ENCODE measurements around the gene IGFL4. TPM values are rescaled to one million over a fixed set of nuclear protein-coding genes. Genes with fewer than 3 reads are reported as not detected.

IGFL4 gene
- total RNA-seq, 1 experiment from 2014 or later = not detected

Small RNAs within 50 kb of the gene (small RNA-seq; reads per million reads assigned to genes)
- gene MIR769 = 174 reads per million, percentile 99 among the genes with 10 or more reads in this experiment

Other genes starting within 250 kb of the IGFL4 start
- gene DMWD, start 248.2 kb downstream of the IGFL4 start, total RNA-seq (2014; rRNA removed; shearing (Covaris generic); ENCODE audit: low replicate concordance) = 37.8 and 61.3 TPM in 2 replicates
- gene RSPH6A, start 225.7 kb downstream of the IGFL4 start, total RNA-seq (2014; rRNA removed; shearing (Covaris generic); ENCODE audit: low replicate concordance) = 0.25 TPM in 1 of 2 replicates, not detected in the other
- 28.3 and 75.2 TPM in 2 replicates for gene SYMPK, start 177.9 kb downstream of the IGFL4 start, total RNA-seq (2014; rRNA removed; shearing (Covaris generic); ENCODE audit: low replicate concordance)
- 0.69 TPM in 1 of 2 replicates, not detected in the other for gene FOXA3, start 176.7 kb downstream of the IGFL4 start, total RNA-seq (2014; rRNA removed; shearing (Covaris generic); ENCODE audit: low replicate concordance)
- gene IRF2BP1, start 154.9 kb downstream of the IGFL4 start, total RNA-seq (2014; rRNA removed; shearing (Covaris generic); ENCODE audit: low replicate concordance) = 21.1 and 65.1 TPM in 2 replicates
- gene MYPOP, start 138.4 kb downstream of the IGFL4 start, total RNA-seq (2014; rRNA removed; shearing (Covaris generic); ENCODE audit: low replicate concordance) = 5.3 and 6.8 TPM in 2 replicates
- not detected in 2 replicates for gene NANOS2, start 126.2 kb downstream of the IGFL4 start, total RNA-seq (2014; rRNA removed; shearing (Covaris generic); ENCODE audit: low replicate concordance)
- gene NOVA2, start 67.1 kb downstream of the IGFL4 start, total RNA-seq (2014; rRNA removed; shearing (Covaris generic); ENCODE audit: low replicate concordance) = 0.07 TPM in 1 of 2 replicates, not detected in the other
- gene CCDC61, start 45.5 kb downstream of the IGFL4 start, total RNA-seq (2014; rRNA removed; shearing (Covaris generic); ENCODE audit: low replicate concordance) = 6.4 and 13.5 TPM in 2 replicates
- not detected in 2 replicates for gene PGLYRP1, start 17.9 kb downstream of the IGFL4 start, total RNA-seq (2014; rRNA removed; shearing (Covaris generic); ENCODE audit: low replicate concordance)
- not detected in 2 replicates for gene IGFL3, start 83.7 kb upstream of the IGFL4 start, total RNA-seq (2014; rRNA removed; shearing (Covaris generic); ENCODE audit: low replicate concordance)
- gene IGFL2, start 107.2 kb upstream of the IGFL4 start, total RNA-seq (2014; rRNA removed; shearing (Covaris generic); ENCODE audit: low replicate concordance) = not detected in 2 replicates
- gene IGFL1, start 188.7 kb upstream of the IGFL4 start, total RNA-seq (2014; rRNA removed; shearing (Covaris generic); ENCODE audit: low replicate concordance) = not detected in 2 replicates